Measurements from ENCODE around the gene ATP8B3.

Gene ATP8B3

GRCh38 chr19:1744822-1745563 is 67.1 kb downstream of the ATP8B3 start:
- DNase-seq (ENCODE audit: low read depth): no peak

GRCh38 chr19:1744133-1744665 is 67.9 kb downstream of the ATP8B3 start:
- no peak for DNase-seq (ENCODE audit: low read depth)

DNA sequence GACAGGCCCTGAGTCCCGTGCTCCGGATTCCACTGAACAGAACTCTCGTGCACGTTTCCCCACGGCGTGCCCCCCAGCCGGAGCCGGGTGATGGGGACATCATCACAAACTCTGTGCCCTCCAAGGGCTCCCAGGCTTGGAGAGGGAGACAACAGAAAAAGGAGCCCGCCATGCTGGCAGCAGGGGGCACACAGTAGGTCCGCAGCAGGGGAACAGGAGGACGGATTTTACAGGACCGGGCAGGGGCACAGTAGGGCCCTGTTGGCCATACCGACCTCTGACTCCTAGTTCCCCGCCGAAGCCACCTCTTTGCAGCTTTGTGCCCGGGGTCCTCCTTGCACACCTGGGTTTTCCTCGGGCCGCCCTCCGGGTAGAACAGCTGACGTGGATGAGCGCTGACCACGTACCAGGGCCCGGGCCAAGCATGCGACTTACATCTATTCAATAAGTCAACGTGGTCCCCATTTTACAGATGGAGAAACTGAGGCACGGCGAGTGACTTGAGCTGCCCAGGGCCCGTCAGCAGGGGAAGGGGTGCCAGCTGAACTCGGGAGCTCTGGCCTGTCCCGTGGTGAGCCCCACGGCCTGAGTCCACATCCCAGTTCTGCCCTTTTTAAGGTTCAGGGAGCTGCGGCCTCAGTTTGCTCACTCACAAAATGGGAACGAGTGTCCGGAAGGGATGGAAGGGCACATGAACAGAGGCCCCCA is 68.9 kb downstream of the ATP8B3 start:
- no peak for DNase-seq (ENCODE audit: low read depth)

- DNase-seq (ENCODE audit: low read depth): no peak
These were observed 72.0 kb downstream of the ATP8B3 start for GRCh38 chr19:1739960-1740629.

- no peak for DNase-seq (ENCODE audit: low read depth)
These were observed 75.1 kb downstream of the ATP8B3 start for GRCh38 chr19:1736927-1737326.

DNA sequence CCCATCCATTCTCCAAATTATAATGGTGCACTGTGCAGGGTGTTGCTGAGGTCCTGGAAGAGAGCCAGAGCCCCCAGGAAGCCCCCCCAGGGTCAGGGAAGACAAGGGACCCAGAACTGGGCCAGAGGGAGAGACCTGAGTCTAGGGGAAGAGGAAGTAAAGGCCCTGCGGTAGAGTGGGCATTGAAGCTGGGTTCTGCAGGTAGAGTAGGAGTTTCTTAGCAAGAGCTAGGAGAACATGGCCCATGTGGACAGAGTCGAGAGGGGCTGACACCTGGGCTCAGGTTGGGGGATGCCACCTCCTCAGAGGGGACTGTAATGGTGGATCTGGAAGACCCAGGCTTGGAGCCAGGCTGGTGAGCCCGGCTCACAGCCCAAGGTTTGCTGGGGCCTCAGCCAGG is 75.8 kb downstream of the ATP8B3 start:
- DNase-seq (ENCODE audit: low read depth): no peak

GRCh38 chr19:1734321-1734966 is 77.6 kb downstream of the ATP8B3 start:
- DNase-seq (ENCODE audit: low read depth): no peak
